Psoas muscle (tissue), 8 donors: ENCODE measurements around the gene STPG2. TPM values are rescaled to one million over a fixed set of nuclear protein-coding genes. Genes with fewer than 3 reads are reported as not detected.
"Not testable (repeated sequence)": the region's sequence is repeated elsewhere in the genome, so short reads cannot be mapped to it uniquely, and the experiment has no call there.

ENCODE experiments used
- ATAC-seq, 4 donors: fragments of 200-7000 bp; cut with Tn5 transposase; one replicate each; pipeline ENCODE4 v1.9.1; 2020; ENCODE audit warnings: moderate library complexity in 3 of 4, mild to moderate bottlenecking in 2 of 4
- DNase-seq, 2 donors: peaks; one replicate each; pipeline ENCODE4 v3.0.0-alpha.2; 2020
- H3K27ac ChIP-seq: fragments of 200-600 bp; one replicate; pipeline ENCODE4 v1.8.0; 2022
- H3K27me3 ChIP-seq, 3 donors: fragments of 200-600 bp in 1 of 3; one replicate each; pipeline versions ENCODE4 v1.6.1 to v1.8.0; 2013 to 2022; ENCODE audit warnings: low read length in 2 of 3, mild to moderate bottlenecking in 2 of 3, moderate library complexity in 1 of 3; ENCODE audit not compliant: insufficient read depth in 3 of 3
- H3K36me3 ChIP-seq, 2 donors: fragments of 200-600 bp in 1 of 2; one replicate each; pipeline versions ENCODE4 v1.6.1 to v1.8.0; 2013 to 2022; ENCODE audit warnings: low read depth in 1 of 2, mild to moderate bottlenecking in 1 of 2, moderate library complexity in 1 of 2; ENCODE audit not compliant: insufficient read depth in 1 of 2
- H3K4me1 ChIP-seq: fragments of 200-600 bp; one replicate; pipeline ENCODE4 v1.8.0; 2022
- H3K4me3 ChIP-seq: fragments of 200-600 bp; one replicate; pipeline ENCODE4 v1.8.0; 2022; ENCODE audit warnings: mild to moderate bottlenecking
- H3K9me3 ChIP-seq: fragments of 200-600 bp; one replicate; pipeline ENCODE4 v1.8.0; 2022
- WGBS, 3 donors: extraction: QIAGEN DNeasy Blood & Tissue Kit; methylation state at CpG; one replicate each; pipeline versions ENCODE4 v1.1.6 to v1.1.7; 2013; 5-methylcytosine and 5-hydroxymethylcytosine counted together
- intact Hi-C, 2 donors: fragments of 100-400 bp; cut with DNase I; formaldehyde crosslinking; loops; one replicate each; pipeline versions ENCODE4 v1.11.0 to v1.14.2; 2022
- polyA plus RNA-seq, 3 donors: library from polyadenylated mRNA; stranded (reverse); fragments of 200-250 nt; gene quantifications; one replicate each; pipeline ENCODE4 v1.2.3, GENCODE V29; 2013
- total RNA-seq, 4 donors: library from RNA; stranded (reverse); fragmentation: NEBNext Ultra II Directional in 2 of 4; extraction: Animal tissue kit (Norgen Biotek cat#: 25700) in 2 of 4; gene quantifications; one replicate each; pipeline versions ENCODE4 v1.2.1 to v1.2.4, GENCODE V29; 2021 to 2023
- TF ChIP-seq, protein P1 (sequence below): fragments of 200-600 bp; IDR thresholded peaks from one replicate; pipeline ENCODE4 v1.8.0; 2022; ENCODE audit warnings: antibody characterized with exemption
- donor health status: healthy with polysubstance abuse.
- donor health status: DM: no; HTN: no; CAD: no; lungs with moderate emphysema.
- donor health status: Bipolar disorder and iron deficiency.
- donor health status: healthy.
- donor health status: DM: yes; HTN: yes; CAD: no.
- donor health status: DM: no; HTN: no; CAD: no.
- donor health status: DM: no; HTN: no; CAD: no.
- donor health status: DM: yes; HTN: yes; CAD: no.

The STPG2 gene
- total and polyA plus RNA-seq, 7 donors, result 0.01 to 0.21 TPM; not detected in 5

DNA sequence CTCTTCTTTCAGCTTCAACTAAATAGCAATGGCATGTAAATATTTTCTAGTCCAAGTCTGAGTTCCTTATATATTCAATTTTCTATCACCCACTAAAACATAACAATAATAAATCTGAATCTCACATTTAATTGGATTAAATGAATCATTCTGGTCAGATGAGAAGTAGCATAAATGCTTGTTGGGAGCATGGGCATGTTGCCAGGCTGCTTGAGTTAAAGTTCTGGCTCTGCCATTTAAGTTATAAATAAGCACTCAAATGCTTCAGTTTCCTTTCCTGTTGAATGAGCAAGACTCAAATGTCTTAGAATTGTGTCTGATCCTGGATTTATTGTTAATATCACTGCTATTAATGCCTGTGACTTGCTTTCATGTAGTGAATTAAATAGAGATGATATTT lies 496.3 kb downstream of the STPG2 start:
- Histone ChIP-seq H3K36me3 (no peaks in the 10 kb centered on the region), H3K27me3 (no peaks in the 10 kb centered on the region), H3K9me3 (no peaks in the 10 kb centered on the region), H3K4me1 (peaks cover 6% of the 10 kb centered on the region), H3K27ac (no peak overlapping the region), H3K4me3 (no peak overlapping the region)
- intact Hi-C loops, result no loop called here
- ATAC-seq (no peak), DNase-seq (no peak)
- TF ChIP-seq, protein P1, sequence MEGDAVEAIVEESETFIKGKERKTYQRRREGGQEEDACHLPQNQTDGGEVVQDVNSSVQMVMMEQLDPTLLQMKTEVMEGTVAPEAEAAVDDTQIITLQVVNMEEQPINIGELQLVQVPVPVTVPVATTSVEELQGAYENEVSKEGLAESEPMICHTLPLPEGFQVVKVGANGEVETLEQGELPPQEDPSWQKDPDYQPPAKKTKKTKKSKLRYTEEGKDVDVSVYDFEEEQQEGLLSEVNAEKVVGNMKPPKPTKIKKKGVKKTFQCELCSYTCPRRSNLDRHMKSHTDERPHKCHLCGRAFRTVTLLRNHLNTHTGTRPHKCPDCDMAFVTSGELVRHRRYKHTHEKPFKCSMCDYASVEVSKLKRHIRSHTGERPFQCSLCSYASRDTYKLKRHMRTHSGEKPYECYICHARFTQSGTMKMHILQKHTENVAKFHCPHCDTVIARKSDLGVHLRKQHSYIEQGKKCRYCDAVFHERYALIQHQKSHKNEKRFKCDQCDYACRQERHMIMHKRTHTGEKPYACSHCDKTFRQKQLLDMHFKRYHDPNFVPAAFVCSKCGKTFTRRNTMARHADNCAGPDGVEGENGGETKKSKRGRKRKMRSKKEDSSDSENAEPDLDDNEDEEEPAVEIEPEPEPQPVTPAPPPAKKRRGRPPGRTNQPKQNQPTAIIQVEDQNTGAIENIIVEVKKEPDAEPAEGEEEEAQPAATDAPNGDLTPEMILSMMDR, result no peak

GRCh38 chr4:97645071-97645821 lies 498.0 kb downstream of the STPG2 start:
- ATAC-seq (no peak), DNase-seq (no peak)
- H3K4me3 ChIP-seq, result no peak overlapping the region
- H3K27ac ChIP-seq, result no peak overlapping the region
- no peaks in the 10 kb centered on the region for H3K9me3 ChIP-seq
- intact Hi-C loops, result no loop called here
- peaks cover 6% of the 10 kb centered on the region for H3K4me1 ChIP-seq
- H3K27me3 ChIP-seq, result no peaks in the 10 kb centered on the region
- no peaks in the 10 kb centered on the region for H3K36me3 ChIP-seq
- TF ChIP-seq, protein P1, result no peak
- 28 to 47% (median 29%) methylated on average over 2 of the region's 2 CpGs for WGBS, 3 donors

GRCh38 chr4:97643179-97643578 lies 500.1 kb downstream of the STPG2 start:
- H3K9me3 ChIP-seq, result no peaks in the 10 kb centered on the region
- TF ChIP-seq, protein P1, result no peak
- H3K27ac ChIP-seq, result no peak overlapping the region
- DNase-seq, result no peak
- no peak for ATAC-seq
- no peaks in the 10 kb centered on the region for H3K27me3 ChIP-seq
- peaks cover 6% of the 10 kb centered on the region for H3K4me1 ChIP-seq
- H3K4me3 ChIP-seq, result no peak overlapping the region
- no peaks in the 10 kb centered on the region for H3K36me3 ChIP-seq
- intact Hi-C loops, result no loop called here

- WGBS, 3 donors, result 89 to 99% (median 93%) methylated on average over 1 of the region's 1 CpG
- Histone ChIP-seq H3K36me3 (no peaks in the 10 kb centered on the region), H3K4me3 (no peak overlapping the region), H3K9me3 (no peaks in the 10 kb centered on the region), H3K27ac (no peak overlapping the region), H3K4me1 (peaks cover under 1% of the 10 kb centered on the region), H3K27me3 (no peaks in the 10 kb centered on the region)
- TF ChIP-seq, protein P1, result no peak
- DNase-seq (no peak), ATAC-seq (no peak)
- intact Hi-C loops, result no loop called here
Measured at GRCh38 chr4:97639961-97640360, 503.3 kb downstream of the STPG2 start.

- H3K4me3 ChIP-seq, H3K4me1 ChIP-seq, ATAC-seq, intact Hi-C loops, H3K27ac ChIP-seq, H3K27me3 ChIP-seq, H3K36me3 ChIP-seq, DNase-seq, H3K9me3 ChIP-seq: not testable (repeated sequence)
- WGBS, 3 donors, result 64 to 71% (median 64%) methylated on average over 7 to 8 of the region's 8 CpGs
Measured at GRCh38 chr4:97633831-97634230, 509.4 kb downstream of the STPG2 start.
